Right lobe of liver (tissue), 6 donors: ENCODE results near the gene STX4. TPM values are rescaled to one million over a fixed set of nuclear protein-coding genes. Genes with fewer than 3 reads are reported as not detected.

ENCODE experiments used
- ATAC-seq, 4 donors: fragments of 200-7000 bp; cut with Tn5 transposase; one replicate each; pipeline ENCODE4 v1.9.1; 2020; ENCODE audit warnings: mild to moderate bottlenecking in 4 of 4, moderate library complexity in 4 of 4
- DNase-seq, 3 donors: peaks; one replicate each; pipeline ENCODE4 v3.0.0-alpha.2; 2020
- H3K27ac ChIP-seq, 3 donors: fragments of 200-600 bp; one replicate each; pipeline ENCODE4 v1.8.0; 2022
- H3K27me3 ChIP-seq, 2 donors: fragments of 200-600 bp; one replicate each; pipeline ENCODE4 v1.8.0; 2022
- H3K36me3 ChIP-seq, 4 donors: fragments of 200-600 bp; sonication (generic) in 1 of 4; one replicate each; pipeline versions ENCODE4 v1.5.1 to v1.8.0; 2017 to 2022; ENCODE audit warnings: control low read depth in 1 of 4
- H3K4me1 ChIP-seq, 4 donors: fragments of 200-600 bp; sonication (generic) in 1 of 4; one replicate each; pipeline versions ENCODE4 v1.5.1 to v1.8.0; 2017 to 2022; ENCODE audit warnings: control low read depth in 1 of 4
- H3K4me3 ChIP-seq, 3 donors: fragments of 200-600 bp; one replicate each; pipeline ENCODE4 v1.8.0; 2022
- H3K9me3 ChIP-seq, 4 donors: fragments of 200-600 bp; sonication (generic) in 1 of 4; one replicate each; pipeline versions ENCODE4 v1.5.1 to v1.8.0; 2017 to 2022; ENCODE audit warnings: control low read depth in 1 of 4
- POLR2A ChIP-seq: fragments of 450-650 bp; IDR thresholded peaks from one replicate; pipeline ENCODE4 v1.6.1; 2017; ENCODE audit warnings: antibody characterized with exemption, mild to moderate bottlenecking
- WGBS: methylation state at CpG from one replicate; pipeline ENCODE4 v1.1.6; 2018; ENCODE audit warnings: low coverage, low lambda C conversion rate; ENCODE audit not compliant: insufficient coverage; ENCODE audit errors: missing lambda C conversion rate; 5-methylcytosine and 5-hydroxymethylcytosine counted together
- intact Hi-C, 2 donors: fragments of 100-400 bp; cut with DNase I; formaldehyde crosslinking; loops; one replicate each; pipeline versions ENCODE4 v1.11.2 to v1.14.1; 2022
- total RNA-seq, 6 experiments: library from RNA; depleted of rRNA in 2 of 6; stranded (reverse); fragments of >200 nt in 2 of 6; fragmentation: NEBNext Ultra II Directional in 3 of 6; extraction: Animal tissue kit (Norgen Biotek cat#: 25700) in 3 of 6; gene quantifications; one replicate each; pipeline versions ENCODE4 v1.1.0 to v1.2.4, GENCODE V29; 2016 to 2023
- TF ChIP-seq, protein P1 (sequence below), 4 donors: fragments of 200-600 bp in 3 of 4; fragments of 450-650 bp in 1 of 4; IDR thresholded peaks; one replicate each; pipeline versions ENCODE4 v1.5.1 to v1.8.0; 2016 to 2022; ENCODE audit warnings: antibody characterized with exemption in 4 of 4, mild to moderate bottlenecking in 2 of 4
- donor health status: DM: no; HTN: yes; CAD: no.
- donor health status: DM: no; HTN: no; CAD: no.
- donor health status: DM: no; HTN: no; CAD: no.
- donor health status: DM: no; HTN: yes; CAD: no.
- donor health status: DM: no; HTN: yes; CAD: no.

The STX4 gene
- total RNA-seq, 6 experiments from 2014 or later = 18.8 to 52.8 (median 23.6) TPM

DNA sequence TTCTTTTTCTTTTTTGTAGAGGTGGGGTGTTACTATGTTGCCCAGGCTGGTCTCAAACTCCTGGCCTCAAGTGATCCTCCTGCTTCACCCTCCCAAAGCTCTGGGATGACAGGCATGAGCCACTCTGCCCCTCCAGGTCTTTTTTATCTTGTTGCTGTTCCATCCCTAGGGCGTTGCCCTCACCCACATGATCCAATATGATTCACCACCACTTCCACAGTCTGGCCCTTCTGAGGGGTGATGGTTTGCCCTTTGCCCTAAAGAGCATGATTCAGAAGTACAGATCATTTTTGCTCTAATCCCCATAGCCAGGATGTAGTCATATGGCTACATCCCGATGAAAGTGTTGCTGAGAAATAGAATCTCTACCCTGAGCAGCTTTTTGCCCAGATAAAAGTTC, 18.8 kb downstream of the STX4 start:
- no peak overlapping the region for H3K27ac ChIP-seq
- ATAC-seq = peak in 3 of 4 donors; percentile 47 to 98 (median 54)
- H3K4me1 ChIP-seq = no peaks in the 10 kb centered on the region
- WGBS = 24% methylated on average over 2 of the region's 2 CpGs
- intact Hi-C loops = no loop called here
- H3K4me3 ChIP-seq = no peak overlapping the region
- H3K27me3 ChIP-seq = no peaks in the 10 kb centered on the region
- no peak for DNase-seq
- no peaks in the 10 kb centered on the region for H3K9me3 ChIP-seq
- TF ChIP-seq, protein P1, sequence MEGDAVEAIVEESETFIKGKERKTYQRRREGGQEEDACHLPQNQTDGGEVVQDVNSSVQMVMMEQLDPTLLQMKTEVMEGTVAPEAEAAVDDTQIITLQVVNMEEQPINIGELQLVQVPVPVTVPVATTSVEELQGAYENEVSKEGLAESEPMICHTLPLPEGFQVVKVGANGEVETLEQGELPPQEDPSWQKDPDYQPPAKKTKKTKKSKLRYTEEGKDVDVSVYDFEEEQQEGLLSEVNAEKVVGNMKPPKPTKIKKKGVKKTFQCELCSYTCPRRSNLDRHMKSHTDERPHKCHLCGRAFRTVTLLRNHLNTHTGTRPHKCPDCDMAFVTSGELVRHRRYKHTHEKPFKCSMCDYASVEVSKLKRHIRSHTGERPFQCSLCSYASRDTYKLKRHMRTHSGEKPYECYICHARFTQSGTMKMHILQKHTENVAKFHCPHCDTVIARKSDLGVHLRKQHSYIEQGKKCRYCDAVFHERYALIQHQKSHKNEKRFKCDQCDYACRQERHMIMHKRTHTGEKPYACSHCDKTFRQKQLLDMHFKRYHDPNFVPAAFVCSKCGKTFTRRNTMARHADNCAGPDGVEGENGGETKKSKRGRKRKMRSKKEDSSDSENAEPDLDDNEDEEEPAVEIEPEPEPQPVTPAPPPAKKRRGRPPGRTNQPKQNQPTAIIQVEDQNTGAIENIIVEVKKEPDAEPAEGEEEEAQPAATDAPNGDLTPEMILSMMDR (IDR thresholded peaks at IDR 0.05) = no peak
- no peak for TF ChIP-seq POLR2A
- no peaks in the 10 kb centered on the region for H3K36me3 ChIP-seq

DNA sequence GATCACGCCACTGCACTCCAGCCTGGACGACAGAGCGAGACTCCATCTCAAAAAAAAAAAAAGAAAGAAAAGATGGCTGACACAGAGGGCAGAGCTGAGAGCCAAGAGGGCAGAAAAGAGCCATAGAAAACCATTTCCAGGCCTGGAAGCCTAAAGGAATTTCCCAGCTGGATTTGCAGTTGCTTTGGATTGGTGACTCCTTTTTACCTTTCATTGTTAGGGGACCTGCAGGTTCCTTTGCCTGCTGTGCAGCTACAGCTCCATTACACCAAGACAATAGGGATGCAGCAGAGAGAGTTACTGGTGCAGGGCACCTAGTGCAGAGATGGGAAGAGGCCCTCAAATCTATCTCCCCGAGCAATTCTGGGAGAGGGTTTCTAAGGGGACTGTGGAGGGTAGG, 22.3 kb downstream of the STX4 start:
- ATAC-seq (no peak), DNase-seq (no peak)
- 80% methylated on average over 4 of the region's 4 CpGs for WGBS
- TF ChIP-seq POLR2A = no peak
- TF ChIP-seq, protein P1 (IDR thresholded peaks at IDR 0.05) = no peak
- H3K9me3 ChIP-seq = no peaks in the 10 kb centered on the region
- no peaks in the 10 kb centered on the region for H3K36me3 ChIP-seq
- no peaks in the 10 kb centered on the region for H3K27me3 ChIP-seq
- intact Hi-C loops = no loop called here
- H3K4me3 ChIP-seq = no peak overlapping the region
- H3K27ac ChIP-seq = no peak overlapping the region
- no peaks in the 10 kb centered on the region for H3K4me1 ChIP-seq

DNA sequence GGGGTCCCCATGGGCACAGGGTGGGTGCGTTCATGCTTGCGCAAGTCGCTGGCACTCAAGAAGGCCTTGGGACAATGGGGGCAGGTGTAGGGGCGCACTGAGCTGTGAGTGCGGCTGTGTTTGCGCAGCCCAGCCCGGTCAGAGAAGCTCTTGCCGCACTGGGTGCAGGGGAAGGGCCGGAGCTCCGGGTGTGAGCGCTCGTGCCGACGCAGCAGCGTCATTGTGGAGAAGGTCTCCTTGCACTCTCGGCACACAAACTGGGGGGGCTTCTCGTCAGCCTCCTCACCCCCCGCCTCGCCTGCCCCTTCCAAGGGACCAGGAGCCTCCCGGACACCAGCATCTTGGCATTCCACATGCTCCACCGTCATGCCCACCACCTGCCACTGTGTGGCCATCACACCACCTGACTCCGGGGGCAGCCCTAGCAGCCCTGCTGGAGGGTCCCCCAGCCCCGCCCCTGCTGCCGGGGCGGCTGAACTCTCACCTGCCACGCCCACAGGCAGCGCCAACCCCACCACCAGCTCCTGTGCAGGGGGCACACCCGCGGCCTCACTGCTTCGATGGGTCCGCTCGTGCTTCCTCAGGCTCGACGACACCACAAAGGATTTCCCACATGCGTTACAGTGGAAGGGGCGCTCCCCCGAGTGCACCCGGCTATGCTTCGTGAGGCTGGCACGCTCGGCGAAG, 27.9 kb downstream of the STX4 start:
- Histone ChIP-seq H3K36me3 (no peaks in the 10 kb centered on the region), H3K4me1 (no peaks in the 10 kb centered on the region), H3K9me3 (no peaks in the 10 kb centered on the region), H3K27me3 (no peaks in the 10 kb centered on the region), H3K4me3 (no peak overlapping the region), H3K27ac (no peak overlapping the region)
- no peak for ATAC-seq
- DNase-seq = no peak
- TF ChIP-seq, protein P1 (IDR thresholded peaks at IDR 0.05) = no peak
- TF ChIP-seq POLR2A = no peak
- intact Hi-C loops = no loop called here
- 89% methylated on average over 11 of the region's 42 CpGs for WGBS

DNA sequence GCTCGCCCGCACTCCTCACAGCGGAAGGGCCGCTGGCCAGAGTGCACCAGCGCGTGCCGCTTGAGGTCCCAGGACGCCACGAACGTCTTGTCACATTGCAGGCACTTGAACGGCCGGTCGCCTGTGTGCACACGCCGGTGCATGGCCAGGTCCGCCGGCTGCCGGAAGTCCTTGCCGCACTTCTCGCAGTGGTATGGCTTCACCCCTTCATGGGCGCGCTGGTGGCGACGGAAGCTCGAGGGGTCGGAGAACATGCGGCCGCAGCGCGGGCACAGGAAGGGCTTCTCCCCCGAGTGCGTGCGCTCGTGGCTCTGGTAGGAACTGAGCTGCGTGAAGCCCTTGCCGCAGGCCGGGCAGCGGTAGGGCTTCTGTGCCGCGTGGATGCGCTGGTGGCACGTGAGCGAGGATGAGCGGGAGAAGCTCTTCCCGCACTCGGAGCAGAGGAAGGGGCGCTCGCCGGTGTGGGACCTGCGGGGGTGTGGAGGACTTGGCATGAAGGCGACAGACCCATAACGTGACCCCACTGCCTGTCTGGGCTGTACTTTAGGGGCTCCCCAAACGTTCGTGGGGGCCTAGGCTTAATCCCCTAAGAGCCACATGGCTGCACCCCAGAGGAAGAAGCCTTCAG, 28.6 kb downstream of the STX4 start:
- no peak overlapping the region for H3K4me3 ChIP-seq
- no peak for DNase-seq
- no peaks in the 10 kb centered on the region for H3K4me1 ChIP-seq
- H3K9me3 ChIP-seq = no peaks in the 10 kb centered on the region
- no peaks in the 10 kb centered on the region for H3K27me3 ChIP-seq
- no peaks in the 10 kb centered on the region for H3K36me3 ChIP-seq
- TF ChIP-seq, protein P1 (IDR thresholded peaks at IDR 0.05) = no peak
- no peak for TF ChIP-seq POLR2A
- H3K27ac ChIP-seq = no peak overlapping the region
- intact Hi-C loops = no loop called here
- WGBS = no CpG with 5 or more reads among the region's 54 CpGs
- no peak for ATAC-seq
